GM12892 (cell line): ENCODE results near the gene NELL1.
"Not testable (repeated sequence)": the region's sequence is repeated elsewhere in the genome, so short reads cannot be mapped to it uniquely, and the experiment has no call there.

Experiments
- DNase-seq: peaks from one replicate; pipeline ENCODE4 v3.0.0; 2011; ENCODE audit not compliant: insufficient read length
- FAIRE-seq: peaks from 2 replicates; lab custom pipeline; 2011; peaks lifted over from hg19 to GRCh38; lab: Jason Lieb, UNC
- POLR2A ChIP-seq: IDR thresholded peaks from 2 replicates; pipeline ENCODE4 v1.6.1; 2011; ENCODE audit warnings: low read depth, low read length, control low read depth
- POLR2AphosphoS5 ChIP-seq: IDR thresholded peaks from 2 replicates; pipeline ENCODE4 v1.6.1; 2011; ENCODE audit warnings: low read depth, low read length, control low read depth
- TAF1 ChIP-seq: IDR thresholded peaks from 2 replicates; pipeline ENCODE4 v1.6.1; 2011; ENCODE audit warnings: low read depth, mild to moderate bottlenecking, control low read depth, low read length, borderline replicate concordance

NELL1 gene

DNA sequence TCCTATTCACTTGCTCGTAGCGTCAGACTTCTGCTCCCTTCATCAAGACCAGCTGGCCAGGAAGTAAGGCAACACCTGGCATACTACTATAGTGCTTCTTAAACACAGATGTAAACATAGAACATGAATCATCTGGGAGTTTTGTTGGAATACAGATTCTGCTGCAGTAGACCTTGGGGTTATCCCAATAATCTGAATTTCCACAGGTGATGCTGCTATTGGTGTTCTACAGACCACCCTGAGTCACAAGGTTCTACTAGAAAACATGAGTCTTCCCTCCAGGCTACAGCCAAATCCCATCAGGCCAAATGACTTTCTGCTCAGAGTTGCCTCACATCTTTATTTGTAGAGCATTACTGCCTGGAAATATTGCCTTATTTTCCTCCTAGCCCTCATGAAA is 175.2 kb downstream of the NELL1 start:
- no peak for DNase-seq
- FAIRE-seq = no peak
- TF ChIP-seq POLR2AphosphoS5 (no peak), POLR2A (no peak), TAF1 (no peak)

DNA sequence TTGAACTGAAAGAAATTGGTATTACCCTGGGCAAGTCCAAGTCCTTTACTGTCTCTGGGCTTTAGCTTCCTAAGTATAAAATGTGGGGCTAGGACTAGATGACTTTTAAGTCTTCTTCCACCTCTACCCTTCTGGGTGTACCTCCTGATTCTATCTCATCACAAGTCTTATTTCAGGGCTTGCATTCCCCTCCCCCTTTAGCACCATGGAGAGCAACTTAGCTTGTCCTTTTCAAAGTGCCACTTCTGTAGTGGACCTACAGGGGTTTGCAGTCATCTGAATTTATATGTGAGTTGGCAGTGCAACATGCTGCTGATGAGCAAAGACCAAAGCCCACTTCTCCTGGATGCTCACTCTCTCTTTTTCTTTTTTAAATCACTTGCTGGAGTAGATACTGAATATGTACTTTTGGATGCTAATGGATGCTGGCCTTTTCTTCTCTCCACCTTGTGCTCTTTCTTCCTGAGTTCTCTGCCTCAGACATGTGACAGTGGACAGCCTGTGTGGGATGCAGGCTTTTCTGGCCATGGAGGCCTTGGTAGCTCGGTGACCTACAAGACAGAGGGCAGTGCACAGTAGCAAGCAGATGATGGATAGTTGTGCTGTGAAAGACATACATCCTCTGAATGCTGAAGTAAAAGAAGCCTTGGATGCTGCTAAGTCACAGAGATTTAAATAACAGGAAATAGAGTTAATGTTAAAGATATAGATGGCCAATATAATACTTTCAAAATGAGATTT is 185.0 kb downstream of the NELL1 start:
- no peak for FAIRE-seq
- no peak for TF ChIP-seq POLR2AphosphoS5
- TF ChIP-seq TAF1 = no peak
- TF ChIP-seq POLR2A = no peak
- no peak for DNase-seq

DNA sequence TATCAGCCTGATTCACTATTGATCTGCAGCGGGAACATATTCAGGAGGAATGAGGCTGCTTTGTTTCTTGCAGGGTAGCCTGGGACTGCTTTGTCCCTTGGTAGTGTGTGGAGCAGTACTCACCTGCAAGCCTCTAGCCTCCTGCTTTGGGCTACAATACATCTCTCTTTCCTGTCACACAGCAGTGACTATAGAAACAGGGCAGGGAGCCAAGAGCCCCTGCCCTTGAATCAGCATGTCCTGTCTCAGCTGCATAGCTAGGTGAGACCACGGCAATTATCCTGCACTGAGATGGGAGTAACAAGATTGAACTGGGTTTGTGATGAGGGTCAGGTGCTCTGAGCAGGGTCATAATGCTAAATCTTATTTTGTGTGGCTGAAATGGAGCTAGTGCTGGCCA is 191.9 kb downstream of the NELL1 start:
- DNase-seq (no peak), FAIRE-seq (no peak)
- TF ChIP-seq POLR2AphosphoS5 (no peak), TAF1 (no peak), POLR2A (no peak)

DNA sequence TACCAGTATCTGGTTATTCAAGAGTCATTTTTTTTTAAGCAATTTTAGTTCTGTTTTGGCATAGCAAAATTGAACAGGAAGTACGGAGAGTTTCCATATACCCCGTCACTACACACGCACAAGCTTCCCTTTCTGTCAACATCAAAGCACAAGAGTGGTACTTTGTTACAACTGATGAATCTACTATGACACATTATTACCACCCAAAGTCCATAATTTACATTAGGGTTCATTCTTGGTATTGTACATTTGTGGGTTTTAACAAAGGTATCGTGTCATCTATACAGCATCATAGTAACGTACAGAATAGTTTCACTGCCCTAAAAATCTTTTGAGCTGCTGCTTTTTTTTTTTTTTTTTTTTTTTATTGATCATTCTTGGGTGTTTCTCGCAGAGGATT is 192.9 kb downstream of the NELL1 start:
- not testable (repeated sequence) for FAIRE-seq, DNase-seq

DNA sequence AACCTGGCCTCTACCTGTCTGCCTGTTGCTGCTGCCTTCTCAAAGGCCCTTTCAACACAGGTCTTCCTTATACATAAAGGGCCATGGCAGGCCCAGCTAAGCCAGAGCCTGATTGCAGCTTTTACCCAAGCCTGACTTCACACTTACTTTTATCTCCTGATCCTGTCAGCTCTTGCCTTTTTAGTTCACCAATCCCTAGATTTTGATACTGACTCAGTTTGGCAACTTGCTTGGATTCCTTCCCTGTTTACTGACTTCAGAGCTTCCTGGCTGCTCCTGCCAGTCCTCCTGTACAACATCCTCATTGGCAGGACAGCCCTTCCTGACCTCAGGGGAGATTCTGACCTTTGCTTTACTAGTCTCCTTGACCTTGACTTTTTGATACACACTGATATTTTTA is 195.2 kb downstream of the NELL1 start:
- FAIRE-seq (no peak), DNase-seq (no peak)
- TF ChIP-seq TAF1 (no peak), POLR2AphosphoS5 (no peak), POLR2A (no peak)

DNA sequence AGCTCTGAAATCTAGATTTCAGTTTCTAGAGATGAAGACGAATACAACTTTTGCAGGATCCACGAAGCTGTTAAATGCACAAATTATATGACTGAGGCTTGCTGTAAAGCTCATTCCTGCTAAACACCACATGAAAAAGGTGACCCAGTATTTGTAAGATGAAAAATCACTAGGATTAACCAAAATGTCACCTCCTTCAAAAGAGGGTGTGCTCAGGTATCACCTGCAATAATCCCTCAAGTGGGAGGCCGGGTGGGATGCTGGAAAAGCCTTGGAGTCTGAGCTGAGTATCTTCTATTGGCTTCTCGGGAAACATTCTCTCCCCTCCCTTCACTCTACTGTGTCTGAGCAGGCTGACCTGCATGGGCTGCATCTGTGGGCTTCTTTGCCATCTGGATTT is 195.8 kb downstream of the NELL1 start:
- DNase-seq (no peak), FAIRE-seq (no peak)
- TF ChIP-seq POLR2A = no peak

DNA sequence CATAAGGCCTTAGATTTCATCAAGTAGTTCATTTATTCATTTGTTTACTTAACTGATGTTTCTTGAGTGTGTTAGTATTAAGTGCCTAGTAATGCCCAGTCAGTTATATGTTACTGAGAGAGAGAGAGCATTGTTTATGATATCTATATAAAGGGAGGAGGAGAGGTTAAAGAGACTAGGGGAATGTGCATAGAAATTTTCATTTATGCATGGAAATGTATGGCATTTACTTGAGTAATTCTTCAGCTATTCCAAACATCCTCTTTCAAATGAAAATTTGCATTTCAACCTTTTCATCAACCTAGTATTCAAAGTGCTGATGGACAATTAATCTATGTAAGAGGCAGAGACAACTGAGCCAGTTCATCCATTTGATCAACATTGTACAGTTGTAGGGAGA is 199.7 kb downstream of the NELL1 start:
- DNase-seq (no peak), FAIRE-seq (no peak)
- TF ChIP-seq POLR2AphosphoS5 (no peak), POLR2A (no peak), TAF1 (no peak)

DNA sequence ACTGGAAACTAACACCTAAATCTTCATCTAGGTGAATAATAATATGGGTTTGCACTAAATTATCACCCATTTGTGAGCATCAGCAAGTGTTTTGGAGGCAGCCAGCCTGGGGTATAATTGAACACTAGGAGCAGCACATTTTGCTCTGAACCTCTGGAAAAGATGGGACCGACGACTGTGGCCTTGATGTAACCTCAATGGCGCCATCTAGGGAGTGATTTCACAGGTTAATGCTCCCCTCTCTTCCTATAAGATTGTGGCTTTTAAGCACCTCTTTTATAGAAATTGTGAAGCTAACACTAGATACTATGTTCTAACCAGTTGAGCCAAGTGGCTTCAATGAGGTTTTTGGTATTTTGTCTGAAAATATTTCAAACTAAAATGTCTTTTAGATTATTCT is 203.7 kb downstream of the NELL1 start:
- TF ChIP-seq POLR2A (no peak), TAF1 (no peak), POLR2AphosphoS5 (no peak)
- DNase-seq (no peak), FAIRE-seq (no peak)

DNA sequence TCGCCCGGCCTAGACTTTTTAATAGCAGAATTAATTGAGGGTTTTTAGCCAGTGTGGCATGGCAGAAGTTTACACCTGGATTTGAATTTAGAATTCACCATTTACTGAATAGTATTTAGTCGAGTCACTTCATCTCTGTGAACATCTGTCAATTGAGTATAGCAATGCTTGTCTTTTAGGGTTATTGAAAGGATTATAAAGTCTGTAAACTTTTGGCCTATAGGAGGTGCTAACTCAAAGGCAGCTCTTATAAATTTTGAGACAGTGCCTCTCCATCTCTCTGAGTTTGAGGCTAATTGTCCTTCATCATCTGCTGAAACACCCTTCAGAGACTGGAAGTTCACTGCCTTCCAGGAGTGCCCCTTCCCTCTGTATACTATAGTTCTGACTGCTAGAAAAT is 205.0 kb downstream of the NELL1 start:
- FAIRE-seq (no peak), DNase-seq (no peak)
- TF ChIP-seq POLR2AphosphoS5 = no peak
- TF ChIP-seq POLR2A = no peak
- TF ChIP-seq TAF1 = no peak

DNA sequence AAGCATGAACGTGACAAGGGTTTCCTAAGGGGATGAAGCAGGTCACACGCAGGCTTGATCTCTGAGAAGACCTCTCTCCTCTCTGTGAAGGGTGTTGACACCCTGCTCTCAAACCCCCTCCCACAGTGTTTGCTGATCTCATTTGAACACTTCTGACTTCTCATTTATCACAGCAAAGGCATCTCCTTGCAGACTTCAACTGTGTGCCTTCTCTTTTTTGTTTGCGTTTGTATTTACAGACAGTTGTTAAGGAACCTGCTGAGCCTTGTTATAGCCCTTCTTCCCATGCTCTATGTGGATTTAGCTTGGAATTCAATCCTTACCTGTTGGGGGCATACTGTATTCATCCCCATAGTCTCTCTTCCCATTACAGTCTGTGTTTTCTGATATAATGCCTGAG is 206.5 kb downstream of the NELL1 start:
- TF ChIP-seq TAF1 = no peak
- no peak for TF ChIP-seq POLR2A
- TF ChIP-seq POLR2AphosphoS5 = no peak
- FAIRE-seq (no peak), DNase-seq (no peak)

DNA sequence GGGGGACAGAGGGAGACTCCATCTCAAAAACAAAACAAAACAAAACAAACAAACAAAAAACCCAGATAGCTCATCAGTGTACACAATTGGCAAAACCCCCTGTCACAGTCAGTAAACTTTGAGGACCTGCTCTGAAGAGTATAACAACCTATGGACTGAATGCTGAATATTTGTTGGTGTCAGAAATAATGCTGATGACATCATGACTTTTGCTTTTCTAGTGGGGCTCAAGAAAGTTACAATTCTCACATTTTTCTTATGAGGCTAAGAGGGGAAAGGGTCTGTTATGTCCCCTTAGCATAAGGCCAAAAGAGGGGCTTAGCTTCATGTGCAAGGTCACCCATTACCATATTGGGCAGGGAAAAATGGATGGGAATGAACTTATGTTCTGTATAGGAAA is 207.4 kb downstream of the NELL1 start:
- no peak for TF ChIP-seq POLR2A
- TF ChIP-seq POLR2AphosphoS5 = no peak
- TF ChIP-seq TAF1 = no peak
- DNase-seq (no peak), FAIRE-seq (no peak)

DNA sequence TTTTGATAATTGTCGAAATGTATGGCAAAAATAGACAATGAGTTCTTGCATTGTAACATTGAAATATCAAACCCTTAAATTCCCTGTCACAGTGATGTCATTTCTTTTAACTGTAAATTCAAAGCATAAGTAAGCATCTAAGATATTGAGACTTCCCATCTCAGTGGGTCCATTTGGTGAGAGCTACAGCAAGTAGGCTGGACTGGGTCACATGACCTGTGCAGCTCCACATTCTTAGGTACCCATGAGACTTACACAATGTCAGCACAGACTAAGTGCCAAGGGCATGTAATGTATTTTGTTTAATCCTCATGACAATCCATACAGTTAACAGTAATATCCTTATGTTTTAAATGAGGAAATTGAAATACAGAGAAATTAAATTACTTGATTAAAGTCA is 210.7 kb downstream of the NELL1 start:
- FAIRE-seq (no peak), DNase-seq (no peak)
- TF ChIP-seq TAF1 (no peak), POLR2A (no peak), POLR2AphosphoS5 (no peak)

DNA sequence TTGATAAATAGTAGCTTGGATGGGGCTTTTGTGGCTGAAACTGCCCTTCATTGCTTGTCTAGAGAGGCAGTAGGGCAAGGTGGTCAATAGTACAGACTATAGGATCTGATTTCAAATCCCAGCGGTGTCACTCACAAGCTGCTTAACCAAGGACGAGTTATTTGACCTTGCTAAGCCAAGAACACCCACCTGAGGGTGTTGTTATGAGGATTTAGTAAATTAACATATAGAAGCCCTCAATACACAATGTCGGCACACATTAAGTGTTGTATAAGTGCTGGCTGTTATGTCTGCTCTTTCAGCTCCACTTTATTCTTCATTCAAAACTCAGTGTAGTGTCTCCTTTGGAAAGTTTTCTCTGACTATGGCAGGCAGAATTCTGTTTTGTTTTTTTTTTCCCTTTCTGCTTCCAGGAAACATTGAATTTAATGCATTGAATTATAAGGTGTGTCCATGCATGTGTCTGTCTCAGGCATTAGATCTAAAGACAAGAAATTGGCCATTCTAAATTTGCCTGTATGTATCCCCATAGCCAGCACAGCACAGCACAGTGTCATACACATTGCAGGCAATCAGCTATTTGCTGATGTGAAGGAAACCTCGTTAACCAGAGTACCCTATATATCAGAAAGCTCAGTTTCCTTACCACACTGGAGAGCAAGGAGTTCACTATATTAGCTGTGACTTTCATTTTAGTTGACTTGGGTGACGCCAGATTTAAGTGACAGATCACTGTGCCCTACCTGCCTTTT is 212.1 kb downstream of the NELL1 start:
- DNase-seq (no peak), FAIRE-seq (no peak)
- TF ChIP-seq POLR2A = no peak
- TF ChIP-seq TAF1 = no peak
- no peak for TF ChIP-seq POLR2AphosphoS5

DNA sequence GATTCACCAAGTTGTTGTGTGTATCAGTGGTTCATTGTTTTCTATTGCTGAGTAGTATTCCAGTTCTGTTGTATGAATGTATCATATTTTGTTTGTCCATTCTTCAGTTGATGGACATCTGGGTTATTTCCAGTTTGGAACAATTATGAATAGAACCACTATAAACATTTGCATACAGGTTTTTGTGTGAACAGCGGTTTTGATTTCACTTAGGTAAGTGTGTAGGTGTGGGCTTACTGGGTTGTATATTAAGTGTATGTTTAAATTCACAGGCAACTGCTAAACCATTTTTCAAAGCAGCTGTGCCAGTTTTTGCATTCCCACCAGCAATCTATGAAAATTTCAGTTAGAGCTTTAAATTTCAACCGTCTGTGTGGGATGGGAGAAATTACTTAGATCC is 217.8 kb downstream of the NELL1 start:
- TF ChIP-seq TAF1 = no peak
- no peak for TF ChIP-seq POLR2A
- TF ChIP-seq POLR2AphosphoS5 = no peak
- no peak for DNase-seq
- no peak for FAIRE-seq
